Keratinocyte (primary cell): ENCODE measurements around the gene IER3. TPM values are rescaled to one million over a fixed set of nuclear protein-coding genes. Genes with fewer than 3 reads are reported as not detected.

Experiments
- DNase-seq: peaks from one replicate; pipeline ENCODE4 v3.0.0-alpha.2; 2011; ENCODE audit warnings: low read depth, missing footprints, low spot score
- FAIRE-seq: peaks from 2 replicates; lab custom pipeline; 2011; peaks lifted over from hg19 to GRCh38; lab: Jason Lieb, UNC
- H2AFZ ChIP-seq: 2 replicates; pipeline ENCODE4 v1.6.0; 2012; ENCODE audit warnings: low read length, control low read depth, inconsistent platforms; ENCODE audit not compliant: control insufficient read depth
- H3K27ac ChIP-seq: 2 replicates; pipeline ENCODE4 v1.5.1; 2011; ENCODE audit warnings: low read length; ENCODE audit not compliant: control insufficient read depth, insufficient read depth
- H3K27me3 ChIP-seq: 3 replicates; pipeline ENCODE4 v1.6.0; 2011; ENCODE audit warnings: low read length; ENCODE audit not compliant: control insufficient read depth, insufficient read depth; ENCODE audit errors: extremely low read depth
- H3K36me3 ChIP-seq, 2 experiments: 2 replicates in 1 of 2; 3 replicates in 1 of 2; pipeline ENCODE4 v1.5.1; 2011; ENCODE audit warnings: low read length in 2 of 2, mild to moderate bottlenecking in 1 of 2; ENCODE audit not compliant: control insufficient read depth in 2 of 2, insufficient read depth in 2 of 2; ENCODE audit errors: extremely low read depth in 1 of 2
- H3K4me1 ChIP-seq: 3 replicates; pipeline ENCODE4 v1.5.1; 2011; ENCODE audit warnings: low read length; ENCODE audit not compliant: control insufficient read depth, insufficient read depth; ENCODE audit errors: extremely low read depth
- H3K4me2 ChIP-seq: 3 replicates; pipeline ENCODE4 v1.6.0; 2011; ENCODE audit warnings: low read depth, low read length; ENCODE audit not compliant: control insufficient read depth, insufficient read depth; ENCODE audit errors: extremely low read depth
- H3K4me3 ChIP-seq, 3 experiments: fragments of 200-600 bp in 1 of 3; sonication (generic) in 1 of 3; 2 replicates in 2 of 3; 3 replicates in 1 of 3; pipeline ENCODE4 v1.5.1; 2011 to 2016; ENCODE audit warnings: low read length in 3 of 3, mild to moderate bottlenecking in 3 of 3, control low read depth in 2 of 3, inconsistent platforms in 1 of 3, low read depth in 1 of 3, mixed read lengths in 1 of 3, mixed run types in 1 of 3, moderate library complexity in 1 of 3; ENCODE audit not compliant: control insufficient read depth in 2 of 3, insufficient read depth in 2 of 3; ENCODE audit errors: extremely low read depth in 1 of 3
- H3K79me2 ChIP-seq: 2 replicates; pipeline ENCODE4 v1.6.0; 2012; ENCODE audit warnings: low read length; ENCODE audit not compliant: control insufficient read depth, insufficient read depth
- H3K9ac ChIP-seq: 3 replicates; pipeline ENCODE4 v1.6.0; 2011; ENCODE audit warnings: low read length; ENCODE audit not compliant: control insufficient read depth, insufficient read depth; ENCODE audit errors: extremely low read depth
- H3K9me1 ChIP-seq: 3 replicates; pipeline ENCODE4 v1.6.0; 2011; ENCODE audit warnings: low read length; ENCODE audit not compliant: control insufficient read depth, insufficient read depth; ENCODE audit errors: extremely low read depth
- H3K9me3 ChIP-seq: 2 replicates; pipeline ENCODE4 v1.5.1; 2012; ENCODE audit warnings: low read depth, low read length; ENCODE audit not compliant: control insufficient read depth
- H4K20me1 ChIP-seq: 3 replicates; pipeline ENCODE4 v1.6.0; 2011; ENCODE audit warnings: low read length; ENCODE audit not compliant: control insufficient read depth, insufficient read depth; ENCODE audit errors: extremely low read depth
- EZH2 ChIP-seq: IDR thresholded peaks from one replicate; pipeline ENCODE4 v1.6.1; 2012; ENCODE audit warnings: inconsistent platforms, mild to moderate bottlenecking, low read length, moderate library complexity
- dilution Hi-C: fragments of 300-500 bp; cut with MboI; formaldehyde crosslinking; loops from one replicate; pipeline ENCODE4 v1.7.0; 2020; ENCODE audit warnings: low sequenced_read_pairs; ENCODE audit not compliant: extremely low pct_ligation_motif_present
- polyA plus RNA-seq, 5 experiments: library from polyadenylated mRNA; depleted of rRNA in 3 of 5; stranded (reverse) in 3 of 5; stranded (forward) in 1 of 5; unstranded in 1 of 5; fragments of >200 nt; gene quantifications; 1 replicate in 1 of 5; 2 replicates in 3 of 5; 3 replicates in 1 of 5; pipeline versions ENCODE4 v1.2.1 to v1.2.3, GENCODE V29; 2011 to 2012; ENCODE audit warnings: missing spikeins in 2 of 5, low read depth in 1 of 5, low replicate concordance in 1 of 5
- TF ChIP-seq, protein P1 (sequence below), 3 experiments: IDR thresholded peaks in 1 of 3; conservative IDR thresholded peaks in 1 of 3; optimal IDR thresholded peaks in 1 of 3; 2 replicates in 2 of 3; 3 replicates in 1 of 3; pipeline versions ENCODE3 to v1.5.1; 2011; ENCODE audit warnings: low read length in 3 of 3, mild to moderate bottlenecking in 3 of 3, moderate library complexity in 2 of 3, control low read depth in 1 of 3, inconsistent platforms in 1 of 3; ENCODE audit not compliant: insufficient read depth in 2 of 3; ENCODE audit errors: extremely low read depth in 1 of 3

Gene IER3
- polyA plus RNA-seq, 1 donor (not counting 4 experiments of a cell fraction or from before 2014, with no cell fraction given): 277 TPM

- H3K27ac ChIP-seq: no peak overlapping the region
- no peak overlapping the region for H3K9ac ChIP-seq
- dilution Hi-C loops: no loop called here
- H3K4me2 ChIP-seq: no peak overlapping the region
- no peak overlapping the region for H3K4me3 ChIP-seq
- H3K27me3 ChIP-seq: no peaks in the 10 kb centered on the region
- no peaks in the 10 kb centered on the region for H4K20me1 ChIP-seq
- peaks cover 23% of the 10 kb centered on the region for H3K4me1 ChIP-seq
- peak overlapping the region; percentile 13 for H2AFZ ChIP-seq
- no peaks in the 10 kb centered on the region for H3K36me3 ChIP-seq
- no peak for DNase-seq
- no peak for FAIRE-seq
- no peaks in the 10 kb centered on the region for H3K9me3 ChIP-seq
- H3K9me1 ChIP-seq: no peaks in the 10 kb centered on the region
- TF ChIP-seq, protein P1, sequence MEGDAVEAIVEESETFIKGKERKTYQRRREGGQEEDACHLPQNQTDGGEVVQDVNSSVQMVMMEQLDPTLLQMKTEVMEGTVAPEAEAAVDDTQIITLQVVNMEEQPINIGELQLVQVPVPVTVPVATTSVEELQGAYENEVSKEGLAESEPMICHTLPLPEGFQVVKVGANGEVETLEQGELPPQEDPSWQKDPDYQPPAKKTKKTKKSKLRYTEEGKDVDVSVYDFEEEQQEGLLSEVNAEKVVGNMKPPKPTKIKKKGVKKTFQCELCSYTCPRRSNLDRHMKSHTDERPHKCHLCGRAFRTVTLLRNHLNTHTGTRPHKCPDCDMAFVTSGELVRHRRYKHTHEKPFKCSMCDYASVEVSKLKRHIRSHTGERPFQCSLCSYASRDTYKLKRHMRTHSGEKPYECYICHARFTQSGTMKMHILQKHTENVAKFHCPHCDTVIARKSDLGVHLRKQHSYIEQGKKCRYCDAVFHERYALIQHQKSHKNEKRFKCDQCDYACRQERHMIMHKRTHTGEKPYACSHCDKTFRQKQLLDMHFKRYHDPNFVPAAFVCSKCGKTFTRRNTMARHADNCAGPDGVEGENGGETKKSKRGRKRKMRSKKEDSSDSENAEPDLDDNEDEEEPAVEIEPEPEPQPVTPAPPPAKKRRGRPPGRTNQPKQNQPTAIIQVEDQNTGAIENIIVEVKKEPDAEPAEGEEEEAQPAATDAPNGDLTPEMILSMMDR (optimal IDR thresholded peaks at IDR 0.05 in 1 of 3, IDR thresholded peaks at IDR 0.05 in 1 of 3, conservative IDR thresholded peaks at IDR 0.05 in 1 of 3; ENCODE audit: extremely low read depth in 1 of 3, insufficient read depth in 2 of 3, low read length in 3 of 3): no peak
- TF ChIP-seq EZH2: no peak
- H3K79me2 ChIP-seq: no peaks in the 10 kb centered on the region
Observed at GRCh38 chr6:30775104-30775503, 30.8 kb upstream of the IER3 start.

GRCh38 chr6:30774701-30775100 is 30.4 kb upstream of the IER3 start:
- Histone ChIP-seq H2AFZ (no peak overlapping the region), H3K27me3 (no peaks in the 10 kb centered on the region), H3K4me3 (no peak overlapping the region), H3K4me2 (no peak overlapping the region), H3K9ac (no peak overlapping the region), H3K79me2 (no peaks in the 10 kb centered on the region), H3K36me3 (no peaks in the 10 kb centered on the region), H4K20me1 (no peaks in the 10 kb centered on the region), H3K27ac (no peak overlapping the region), H3K4me1 (peaks cover 23% of the 10 kb centered on the region), H3K9me1 (no peaks in the 10 kb centered on the region), H3K9me3 (no peaks in the 10 kb centered on the region)
- dilution Hi-C loops: no loop called here
- no peak for TF ChIP-seq EZH2
- TF ChIP-seq, protein P1 (optimal IDR thresholded peaks at IDR 0.05 in 1 of 3, IDR thresholded peaks at IDR 0.05 in 1 of 3, conservative IDR thresholded peaks at IDR 0.05 in 1 of 3; ENCODE audit: extremely low read depth in 1 of 3, insufficient read depth in 2 of 3, low read length in 3 of 3): no peak
- DNase-seq (no peak), FAIRE-seq (no peak)
